ENCODE measurements around the gene KCNT2.

DNA sequence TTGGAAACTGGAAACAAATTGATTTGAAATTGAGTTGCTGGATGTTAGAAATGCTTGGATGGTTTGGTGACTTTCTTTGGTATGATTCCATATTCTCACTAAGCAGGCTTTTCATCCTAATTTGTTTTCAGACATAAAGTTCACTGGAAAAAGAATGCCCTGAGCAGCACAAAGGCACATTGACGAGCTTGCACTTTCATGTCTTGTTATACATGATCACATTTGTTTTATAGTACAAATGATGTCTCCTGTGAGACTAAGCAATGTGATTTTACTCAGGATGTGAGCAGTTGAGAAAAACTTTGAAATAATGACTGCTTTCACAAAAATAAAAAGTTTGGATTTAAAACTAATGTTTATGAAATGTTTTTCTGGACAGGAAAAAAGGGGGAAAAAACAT, 63.6 kb downstream of the KCNT2 start:
- TF ChIP-seq, protein P1, sequence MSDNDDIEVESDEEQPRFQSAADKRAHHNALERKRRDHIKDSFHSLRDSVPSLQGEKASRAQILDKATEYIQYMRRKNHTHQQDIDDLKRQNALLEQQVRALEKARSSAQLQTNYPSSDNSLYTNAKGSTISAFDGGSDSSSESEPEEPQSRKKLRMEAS (IDR thresholded peaks at IDR 0.05; ENCODE audit: low read depth): no peak
- no peak for TF ChIP-seq TCF12 (IDR thresholded peaks at IDR 0.05)
- TF ChIP-seq, protein P2, sequence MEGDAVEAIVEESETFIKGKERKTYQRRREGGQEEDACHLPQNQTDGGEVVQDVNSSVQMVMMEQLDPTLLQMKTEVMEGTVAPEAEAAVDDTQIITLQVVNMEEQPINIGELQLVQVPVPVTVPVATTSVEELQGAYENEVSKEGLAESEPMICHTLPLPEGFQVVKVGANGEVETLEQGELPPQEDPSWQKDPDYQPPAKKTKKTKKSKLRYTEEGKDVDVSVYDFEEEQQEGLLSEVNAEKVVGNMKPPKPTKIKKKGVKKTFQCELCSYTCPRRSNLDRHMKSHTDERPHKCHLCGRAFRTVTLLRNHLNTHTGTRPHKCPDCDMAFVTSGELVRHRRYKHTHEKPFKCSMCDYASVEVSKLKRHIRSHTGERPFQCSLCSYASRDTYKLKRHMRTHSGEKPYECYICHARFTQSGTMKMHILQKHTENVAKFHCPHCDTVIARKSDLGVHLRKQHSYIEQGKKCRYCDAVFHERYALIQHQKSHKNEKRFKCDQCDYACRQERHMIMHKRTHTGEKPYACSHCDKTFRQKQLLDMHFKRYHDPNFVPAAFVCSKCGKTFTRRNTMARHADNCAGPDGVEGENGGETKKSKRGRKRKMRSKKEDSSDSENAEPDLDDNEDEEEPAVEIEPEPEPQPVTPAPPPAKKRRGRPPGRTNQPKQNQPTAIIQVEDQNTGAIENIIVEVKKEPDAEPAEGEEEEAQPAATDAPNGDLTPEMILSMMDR (IDR thresholded peaks at IDR 0.05): no peak
- TF ChIP-seq EZH2phosphoT487 (IDR thresholded peaks at IDR 0.05; ENCODE audit: borderline replicate concordance, low read depth): no peak
- TF ChIP-seq, protein P3, sequence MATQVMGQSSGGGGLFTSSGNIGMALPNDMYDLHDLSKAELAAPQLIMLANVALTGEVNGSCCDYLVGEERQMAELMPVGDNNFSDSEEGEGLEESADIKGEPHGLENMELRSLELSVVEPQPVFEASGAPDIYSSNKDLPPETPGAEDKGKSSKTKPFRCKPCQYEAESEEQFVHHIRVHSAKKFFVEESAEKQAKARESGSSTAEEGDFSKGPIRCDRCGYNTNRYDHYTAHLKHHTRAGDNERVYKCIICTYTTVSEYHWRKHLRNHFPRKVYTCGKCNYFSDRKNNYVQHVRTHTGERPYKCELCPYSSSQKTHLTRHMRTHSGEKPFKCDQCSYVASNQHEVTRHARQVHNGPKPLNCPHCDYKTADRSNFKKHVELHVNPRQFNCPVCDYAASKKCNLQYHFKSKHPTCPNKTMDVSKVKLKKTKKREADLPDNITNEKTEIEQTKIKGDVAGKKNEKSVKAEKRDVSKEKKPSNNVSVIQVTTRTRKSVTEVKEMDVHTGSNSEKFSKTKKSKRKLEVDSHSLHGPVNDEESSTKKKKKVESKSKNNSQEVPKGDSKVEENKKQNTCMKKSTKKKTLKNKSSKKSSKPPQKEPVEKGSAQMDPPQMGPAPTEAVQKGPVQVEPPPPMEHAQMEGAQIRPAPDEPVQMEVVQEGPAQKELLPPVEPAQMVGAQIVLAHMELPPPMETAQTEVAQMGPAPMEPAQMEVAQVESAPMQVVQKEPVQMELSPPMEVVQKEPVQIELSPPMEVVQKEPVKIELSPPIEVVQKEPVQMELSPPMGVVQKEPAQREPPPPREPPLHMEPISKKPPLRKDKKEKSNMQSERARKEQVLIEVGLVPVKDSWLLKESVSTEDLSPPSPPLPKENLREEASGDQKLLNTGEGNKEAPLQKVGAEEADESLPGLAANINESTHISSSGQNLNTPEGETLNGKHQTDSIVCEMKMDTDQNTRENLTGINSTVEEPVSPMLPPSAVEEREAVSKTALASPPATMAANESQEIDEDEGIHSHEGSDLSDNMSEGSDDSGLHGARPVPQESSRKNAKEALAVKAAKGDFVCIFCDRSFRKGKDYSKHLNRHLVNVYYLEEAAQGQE (IDR thresholded peaks at IDR 0.05; ENCODE audit: low read depth, low read length): no peak
- TF ChIP-seq EP300 (IDR thresholded peaks at IDR 0.05; ENCODE audit: borderline replicate concordance in 1 of 2, low read depth in 1 of 2, low read length in 1 of 2): no peak
- no peak for TF ChIP-seq CHD2 (IDR thresholded peaks at IDR 0.05; ENCODE audit: low read length, partially characterized antibody)
- TF ChIP-seq, protein P4, sequence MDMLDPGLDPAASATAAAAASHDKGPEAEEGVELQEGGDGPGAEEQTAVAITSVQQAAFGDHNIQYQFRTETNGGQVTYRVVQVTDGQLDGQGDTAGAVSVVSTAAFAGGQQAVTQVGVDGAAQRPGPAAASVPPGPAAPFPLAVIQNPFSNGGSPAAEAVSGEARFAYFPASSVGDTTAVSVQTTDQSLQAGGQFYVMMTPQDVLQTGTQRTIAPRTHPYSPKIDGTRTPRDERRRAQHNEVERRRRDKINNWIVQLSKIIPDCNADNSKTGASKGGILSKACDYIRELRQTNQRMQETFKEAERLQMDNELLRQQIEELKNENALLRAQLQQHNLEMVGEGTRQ (IDR thresholded peaks at IDR 0.05; ENCODE audit: borderline replicate concordance, low read depth, low read length): no peak
- no peak for TF ChIP-seq TAF1 (IDR thresholded peaks at IDR 0.05; ENCODE audit: borderline replicate concordance, low read depth, low read length)
- TF ChIP-seq SIN3A (IDR thresholded peaks at IDR 0.05; ENCODE audit: borderline replicate concordance, low read depth, low read length): no peak
- no peak for TF ChIP-seq FOXM1 (IDR thresholded peaks at IDR 0.05; ENCODE audit: low read depth)
- TF ChIP-seq GABPA (IDR thresholded peaks at IDR 0.05; ENCODE audit: low read depth): no peak
